HEK293T (cell line): ENCODE data around the gene CLCNKB.

Experiments used
- CTCF ChIA-PET: fragments of 350-600 bp; formaldehyde crosslinking; extraction: SDS; loops from one replicate; lab custom pipeline; 2021; ENCODE audit warnings: antibody characterized with exemption, inconsistent platforms; lab: Yijun Ruan, JAX
- POLR2A ChIA-PET: fragments of 350-600 bp; formaldehyde crosslinking; extraction: SDS; loops from one replicate; lab custom pipeline; 2020; ENCODE audit warnings: antibody characterized with exemption, inconsistent platforms; lab: Yijun Ruan, JAX
- DNase-seq: peaks from one replicate; pipeline ENCODE4 v3.0.0; 2012; ENCODE audit warnings: mixed read lengths; ENCODE audit errors: extremely low spot score
- ARNT ChIP-seq: fragments of 450-650 bp; IDR thresholded peaks from 2 replicates; pipeline ENCODE4 v1.6.1; 2017; ENCODE audit warnings: mild to moderate bottlenecking
- BHLHE40 ChIP-seq: fragments of 450-650 bp; IDR thresholded peaks from 2 replicates; pipeline ENCODE4 v1.6.1; 2016; ENCODE audit warnings: mild to moderate bottlenecking, moderate library complexity, borderline replicate concordance
- CTBP1 ChIP-seq: fragments of 450-650 bp; IDR thresholded peaks from 2 replicates; pipeline ENCODE4 v1.6.1; 2016; ENCODE audit warnings: borderline replicate concordance
- ELF4 ChIP-seq: fragments of 450-650 bp; IDR thresholded peaks from 2 replicates; pipeline ENCODE4 v1.6.1; 2017; ENCODE audit warnings: antibody characterized with exemption
- FOXA1 ChIP-seq: fragments of 450-650 bp; IDR thresholded peaks from 2 replicates; pipeline ENCODE4 v1.6.1; 2016; ENCODE audit warnings: mild to moderate bottlenecking
- FOXK2 ChIP-seq: fragments of 450-650 bp; IDR thresholded peaks from 2 replicates; pipeline ENCODE4 v1.6.1; 2016; ENCODE audit warnings: mild to moderate bottlenecking
- FOXM1 ChIP-seq: fragments of 450-650 bp; IDR thresholded peaks from 2 replicates; pipeline ENCODE4 v1.6.1; 2017; ENCODE audit warnings: mild to moderate bottlenecking, borderline replicate concordance
- HDGF ChIP-seq: fragments of 450-650 bp; IDR thresholded peaks from 2 replicates; pipeline ENCODE4 v1.6.1; 2017; ENCODE audit warnings: antibody characterized with exemption, borderline replicate concordance
- L3MBTL2 ChIP-seq: fragments of 450-650 bp; conservative IDR thresholded peaks from 2 replicates; pipeline ENCODE4 v1.6.1; 2016; ENCODE audit warnings: mild to moderate bottlenecking
- LEF1 ChIP-seq: fragments of 450-650 bp; IDR thresholded peaks from 2 replicates; pipeline ENCODE4 v1.6.1; 2017; ENCODE audit warnings: mild to moderate bottlenecking, borderline replicate concordance
- NFRKB ChIP-seq: fragments of 450-650 bp; IDR thresholded peaks from 2 replicates; pipeline ENCODE4 v1.6.1; 2016; ENCODE audit warnings: mild to moderate bottlenecking, moderate library complexity
- PKNOX1 ChIP-seq: fragments of 450-650 bp; IDR thresholded peaks from 2 replicates; pipeline ENCODE4 v1.6.1; 2016
- SP1 ChIP-seq: fragments of 450-650 bp; IDR thresholded peaks from 2 replicates; pipeline ENCODE4 v1.6.1; 2017
- SUZ12 ChIP-seq: fragments of 450-650 bp; IDR thresholded peaks from 2 replicates; pipeline ENCODE4 v1.6.1; 2016; ENCODE audit warnings: mild to moderate bottlenecking
- TARDBP ChIP-seq: fragments of 450-650 bp; IDR thresholded peaks from 2 replicates; pipeline ENCODE4 v1.6.1; 2016
- ZNF384 ChIP-seq: fragments of 450-650 bp; IDR thresholded peaks from 2 replicates; pipeline ENCODE4 v1.6.1; 2016

Gene CLCNKB

DNA sequence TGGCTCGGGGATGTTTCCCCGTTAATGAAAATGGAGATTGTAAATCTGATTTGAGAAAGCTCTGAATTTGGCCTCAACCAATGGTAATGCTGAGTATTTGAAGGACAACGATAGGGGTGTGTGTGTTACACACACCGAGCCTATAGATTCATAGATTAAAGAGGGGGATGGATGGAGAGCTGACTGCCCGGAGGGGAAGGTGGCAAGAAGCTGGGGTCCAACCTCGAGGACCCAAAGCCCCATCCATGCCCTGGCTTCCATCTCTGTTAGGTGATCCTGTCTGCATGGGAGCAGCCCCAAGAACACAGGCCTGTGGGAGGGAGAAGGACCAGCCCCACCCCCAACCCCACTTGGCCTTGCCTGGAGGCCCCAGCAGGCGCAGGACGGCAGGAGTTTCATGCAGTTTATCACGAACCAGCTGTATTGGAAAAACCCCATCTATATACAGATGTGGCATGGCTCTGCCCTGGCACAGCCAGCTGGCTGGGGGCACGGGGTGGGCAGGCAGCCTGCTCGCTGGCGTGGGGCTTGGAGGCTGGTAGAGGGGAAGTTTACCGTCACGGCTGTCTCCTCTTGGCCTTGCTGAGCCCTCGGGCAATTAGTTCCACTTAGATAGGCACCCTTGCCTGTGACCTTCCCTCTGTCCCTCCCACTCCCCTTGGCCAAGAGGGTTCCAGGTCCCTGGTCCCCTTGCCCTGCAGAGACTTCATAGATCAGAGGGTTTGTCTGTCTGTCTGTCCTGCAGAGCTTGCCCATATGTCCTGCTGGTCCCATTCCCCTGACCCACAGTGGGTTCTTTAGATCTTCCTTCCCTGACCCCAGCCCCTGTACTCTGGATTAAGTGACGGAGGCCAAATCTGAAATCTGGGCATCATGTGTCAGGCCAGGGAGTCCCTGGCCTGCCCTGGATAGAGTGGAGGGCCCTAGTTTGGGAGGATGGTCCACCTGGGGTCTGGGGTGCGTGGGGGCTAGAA lies 28.8 kb upstream of the CLCNKB start:
- CTCF ChIA-PET: no interaction called here
- no peak for DNase-seq
- POLR2A ChIA-PET: interaction anchor here (1.0 kb wide), 1 partner anchor 39 kb away, joined by 3 read pairs; the partner anchor contains the start of gene ZBTB17
- TF ChIP-seq TARDBP (no peak), ZNF384 (no peak), SUZ12 (no peak), ELF4 (no peak), FOXM1 (no peak), LEF1 (no peak), SP1 (no peak), PKNOX1 (no peak), CTBP1 (no peak), HDGF (no peak), FOXA1 (no peak), BHLHE40 (no peak)

GRCh38 chr1:16015491-16015890 lies 28.1 kb upstream of the CLCNKB start:
- ChIA-PET POLR2A (no interaction called here), CTCF (no interaction called here)
- TF ChIP-seq ELF4 (no peak), TARDBP (no peak), PKNOX1 (no peak), CTBP1 (no peak), SUZ12 (no peak), SP1 (no peak), NFRKB (no peak), ARNT (no peak), FOXA1 (no peak), L3MBTL2 (no peak), HDGF (no peak), ZNF384 (no peak), FOXM1 (no peak), BHLHE40 (no peak), FOXK2 (no peak), LEF1 (no peak)
- DNase-seq: no peak

DNA sequence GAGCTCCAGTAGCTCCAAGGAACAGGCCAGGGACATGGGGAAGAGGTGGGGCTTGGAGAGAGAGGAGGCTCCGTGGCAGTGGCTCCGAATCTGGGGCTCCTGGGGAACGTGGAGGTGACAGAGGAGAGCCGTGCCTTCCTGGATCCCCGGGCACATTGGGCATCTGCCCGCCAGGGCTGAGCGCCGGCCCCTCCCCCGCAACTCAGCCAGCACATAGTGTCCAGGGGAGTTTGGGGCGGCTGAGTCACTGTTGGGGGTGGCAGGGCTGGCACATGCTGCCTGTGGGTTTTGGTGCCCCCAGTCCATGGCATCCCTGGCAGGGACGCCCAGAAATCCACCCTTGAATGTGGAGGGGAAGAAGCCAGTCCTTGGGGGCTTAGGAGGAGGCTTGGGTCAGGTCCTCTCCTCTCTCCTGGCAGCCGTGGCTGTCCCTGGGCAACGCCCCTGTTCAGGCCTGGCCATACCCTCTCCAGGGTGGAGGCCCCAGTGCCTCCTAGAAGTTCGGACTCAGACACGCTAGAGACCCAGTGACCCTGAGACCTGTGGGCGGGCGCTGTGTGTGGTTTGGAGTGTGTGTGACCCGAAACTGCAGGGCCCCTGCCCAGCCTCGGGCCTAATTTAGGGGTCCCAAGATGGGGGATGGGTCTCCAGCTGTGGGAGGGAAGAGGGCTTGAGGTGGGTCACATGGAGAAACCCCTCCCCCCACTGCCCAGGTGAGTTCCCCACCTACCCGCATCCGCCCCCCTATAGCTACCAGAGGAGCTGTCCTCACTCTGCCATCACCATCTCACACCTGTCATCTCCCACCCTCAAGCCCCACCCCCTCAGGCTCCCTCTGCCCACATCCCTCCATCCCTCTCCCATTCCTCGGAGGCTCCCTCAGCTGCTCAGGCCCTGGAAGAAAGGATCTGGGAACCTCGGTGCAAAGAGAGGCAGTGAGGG lies 27.4 kb upstream of the CLCNKB start:
- CTCF ChIA-PET: interaction anchor here (0.6 kb wide), 1 partner anchor 221 kb away, joined by 3 read pairs; no protein-coding TSS in a partner anchor
- no peak for DNase-seq
- TF ChIP-seq NFRKB (no peak), ELF4 (no peak), PKNOX1 (no peak), CTBP1 (no peak), FOXA1 (no peak), ZNF384 (no peak), TARDBP (no peak), LEF1 (no peak), HDGF (no peak), BHLHE40 (no peak), L3MBTL2 (no peak), FOXM1 (no peak), SP1 (no peak), SUZ12 (no peak), FOXK2 (no peak), ARNT (no peak)
- POLR2A ChIA-PET: no interaction called here

GRCh38 chr1:16017076-16017460 lies 26.5 kb upstream of the CLCNKB start:
- TF ChIP-seq TARDBP (no peak), HDGF (no peak), FOXK2 (no peak), ELF4 (no peak), SP1 (no peak), CTBP1 (no peak), LEF1 (no peak), SUZ12 (no peak), NFRKB (no peak), FOXA1 (no peak), L3MBTL2 (no peak), BHLHE40 (no peak), ARNT (no peak), PKNOX1 (no peak), ZNF384 (no peak), FOXM1 (no peak)
- no peak for DNase-seq
- POLR2A ChIA-PET: no interaction called here
- CTCF ChIA-PET: interaction anchor here (0.6 kb wide), 1 partner anchor 221 kb away, joined by 3 read pairs; no protein-coding TSS in a partner anchor
